Progenitor cell of endocrine pancreas (in vitro differentiated cells): Measurements from ENCODE around the gene DCXR. TPM values are rescaled to one million over a fixed set of nuclear protein-coding genes. Genes with fewer than 3 reads are reported as not detected.

ENCODE experiments used
- DNase-seq: peaks from one replicate; pipeline ENCODE4 v3.0.0; 2021; ENCODE audit warnings: low spot score; ENCODE audit not compliant: unreplicated experiment
- H3K27ac Mint-ChIP-seq: 2 replicates; pipeline ENCODE4 v1.8.0; 2021; ENCODE audit warnings: mild to moderate bottlenecking, moderate library complexity, mixed read lengths
- H3K27me3 Mint-ChIP-seq: 2 replicates; pipeline ENCODE4 v1.8.0; 2021; ENCODE audit warnings: mixed read lengths
- H3K36me3 Mint-ChIP-seq: 2 replicates; pipeline ENCODE4 v1.8.0; 2022; ENCODE audit warnings: mixed read lengths; ENCODE audit not compliant: insufficient read depth
- H3K4me1 Mint-ChIP-seq: 2 replicates; pipeline ENCODE4 v1.8.0; 2021; ENCODE audit warnings: low read depth, mixed read lengths
- H3K4me3 Mint-ChIP-seq: 2 replicates; pipeline ENCODE4 v1.8.0; 2021; ENCODE audit warnings: low read depth, mild to moderate bottlenecking, moderate library complexity, mixed read lengths
- H3K9me3 Mint-ChIP-seq: 2 replicates; pipeline ENCODE4 v1.8.0; 2021; ENCODE audit warnings: low read depth, mixed read lengths
- CTCF ChIP-seq: fragments of 200-600 bp; sonication (generic); IDR thresholded peaks from one replicate; pipeline ENCODE4 v1.5.0; 2021; ENCODE audit warnings: antibody characterized with exemption, mild to moderate bottlenecking; ENCODE audit not compliant: unreplicated experiment
- total RNA-seq: library from RNA; stranded (reverse); gene quantifications from 2 replicates; pipeline ENCODE4 v1.2.1, GENCODE V29; 2021

The DCXR gene
- total RNA-seq, 1 donor from 2014 or later: 72.2 TPM

DNA sequence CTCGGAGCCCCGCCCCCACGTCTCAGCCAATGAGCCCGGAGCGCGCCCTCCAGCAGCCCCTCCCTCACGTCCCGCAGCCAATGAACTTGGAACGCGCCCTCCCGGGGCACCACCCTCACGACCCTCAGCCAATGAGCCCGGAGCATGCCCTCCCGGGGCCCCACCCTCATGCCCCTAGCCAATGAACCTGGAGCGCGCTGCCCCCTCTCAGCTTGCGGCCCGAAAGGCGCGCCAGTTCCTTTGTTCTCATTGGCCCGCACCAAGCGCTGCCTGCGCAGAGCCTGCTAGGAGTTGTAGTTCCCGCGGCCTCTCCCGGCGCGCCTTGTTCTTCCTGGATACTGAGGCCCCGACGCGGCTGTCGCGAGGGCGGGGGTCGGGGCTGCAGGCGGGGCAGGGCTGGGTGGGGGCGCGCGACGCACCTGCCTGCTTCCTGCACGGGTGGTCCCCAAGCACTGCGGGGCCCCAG is 14.5 kb downstream of the DCXR start, which contains the start of gene LRRC45:
TSS of gene LRRC45 (plus strand) at position 325 of the 466 bp plus-strand sequence. CDS start 339 bp downstream, outside the sequence.
- peak; percentile 100 for DNase-seq
- H3K27ac Mint-ChIP-seq: peak within 1 kb of the TSS; percentile 67
- TF ChIP-seq CTCF: no peak
- H3K27me3 Mint-ChIP-seq: no peaks in the 10 kb centered on the region
- peaks cover 8% of the 10 kb centered on the region for H3K36me3 Mint-ChIP-seq
- peak within 1 kb of the TSS; percentile 79 for H3K4me3 Mint-ChIP-seq
- peaks cover 11% of the 10 kb centered on the region for H3K4me1 Mint-ChIP-seq
- no peaks in the 10 kb centered on the region for H3K9me3 Mint-ChIP-seq

- H3K27ac Mint-ChIP-seq: peak within 1 kb of the TSS; percentile 67
These were observed 15.1 kb downstream of the DCXR start, which contains the start of gene CENPX for GRCh38 chr17:82022310-82022980. Gene CENPX (minus strand): TSS chr17:82022878. CDS start chr17:82022861, 17 bp downstream.

GRCh38 chr17:82021900-82022309 is 15.6 kb downstream of the DCXR start:
- no peak for DNase-seq
- Mint-ChIP-seq H3K4me1 (peaks cover 11% of the 10 kb centered on the region), H3K4me3 (peak overlapping the region; percentile 79), H3K36me3 (peaks cover 4% of the 10 kb centered on the region), H3K9me3 (no peaks in the 10 kb centered on the region), H3K27me3 (no peaks in the 10 kb centered on the region), H3K27ac (no peak overlapping the region)
- no peak for TF ChIP-seq CTCF

More at GRCh38 chr17:82022310-82022980, 15.1 kb downstream of the DCXR start, which contains the start of gene CENPX:
- peak within 1 kb of the TSS; percentile 79 for H3K4me3 Mint-ChIP-seq
- H3K4me1 Mint-ChIP-seq: peaks cover 11% of the 10 kb centered on the region
- H3K9me3 Mint-ChIP-seq: no peaks in the 10 kb centered on the region
- DNase-seq: peak; percentile 47
- H3K27me3 Mint-ChIP-seq: no peaks in the 10 kb centered on the region
- no peak for TF ChIP-seq CTCF
- H3K36me3 Mint-ChIP-seq: peaks cover 6% of the 10 kb centered on the region

DNA sequence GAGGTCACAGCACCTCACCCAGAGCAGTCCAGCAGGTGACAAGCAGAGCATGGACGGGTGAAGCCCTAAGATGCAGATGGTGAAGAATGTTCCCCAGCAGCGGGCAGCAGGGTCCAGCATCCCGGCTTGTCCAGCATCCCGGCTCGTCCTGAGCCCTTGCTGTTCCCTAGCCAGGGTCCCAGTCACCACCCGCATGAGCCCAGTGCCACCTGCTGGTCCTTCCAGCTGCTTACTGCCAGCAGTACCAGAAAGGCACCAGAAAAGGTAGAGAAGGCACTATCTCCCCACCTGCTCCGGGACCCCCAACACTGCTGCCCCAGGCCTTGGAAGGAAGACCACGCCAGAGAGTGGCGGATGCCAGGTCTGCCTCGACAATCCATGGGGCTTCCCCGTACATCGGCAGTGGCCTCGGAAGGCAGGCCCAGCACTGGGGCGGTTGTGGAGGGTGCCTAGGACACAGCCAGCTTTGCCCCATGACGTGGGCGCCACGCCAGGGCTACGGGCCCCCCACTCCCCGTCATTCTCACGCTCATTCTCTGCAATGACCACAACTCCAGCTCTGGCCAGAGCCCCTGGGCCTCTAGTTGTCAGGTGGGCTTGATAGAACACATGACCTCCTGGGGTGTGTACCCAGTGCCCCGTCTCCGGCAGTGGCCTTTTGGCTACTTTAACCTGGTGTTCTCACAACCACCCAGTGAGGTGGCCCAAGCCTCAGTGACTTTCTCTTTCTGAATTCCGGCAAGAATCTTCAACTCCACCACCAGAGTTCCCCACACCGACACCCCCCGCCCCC is 16.2 kb downstream of the DCXR start:
- no peaks in the 10 kb centered on the region for H3K9me3 Mint-ChIP-seq
- DNase-seq: no peak
- H3K4me3 Mint-ChIP-seq: peak overlapping the region; percentile 79
- peak overlapping the region; percentile 45 for H3K27ac Mint-ChIP-seq
- H3K36me3 Mint-ChIP-seq: peaks cover 4% of the 10 kb centered on the region
- H3K27me3 Mint-ChIP-seq: no peaks in the 10 kb centered on the region
- TF ChIP-seq CTCF: peak; percentile 55
- peaks cover 11% of the 10 kb centered on the region for H3K4me1 Mint-ChIP-seq

DNA sequence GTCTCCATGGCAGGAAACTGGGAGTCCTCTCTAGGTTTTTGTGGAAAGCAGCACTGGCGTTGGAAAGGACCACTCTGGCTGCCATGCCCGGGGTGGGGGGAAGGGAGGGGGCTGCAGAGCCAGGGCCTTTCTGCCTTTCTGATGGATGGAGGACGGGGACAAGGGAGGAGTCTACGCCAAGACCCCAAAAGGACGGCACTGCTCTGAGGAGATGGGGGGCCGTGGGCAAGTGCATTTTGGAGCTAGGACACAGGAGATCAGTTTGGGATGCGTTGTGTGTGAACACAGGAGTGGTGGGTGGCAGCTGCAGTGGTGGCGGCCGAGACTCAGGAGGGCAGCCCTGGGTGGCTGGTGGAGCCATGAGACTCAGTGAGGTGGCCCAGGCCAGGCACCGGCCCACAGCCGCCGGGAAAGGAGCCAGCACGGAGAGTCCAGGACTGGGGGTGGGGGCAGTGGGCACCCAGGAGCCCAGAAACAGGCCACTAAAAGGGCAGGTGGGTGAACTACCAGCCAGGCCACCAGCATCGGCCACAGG is 16.9 kb downstream of the DCXR start:
- H3K36me3 Mint-ChIP-seq: peaks cover 2% of the 10 kb centered on the region
- DNase-seq: no peak
- no peak overlapping the region for H3K27ac Mint-ChIP-seq
- no peaks in the 10 kb centered on the region for H3K9me3 Mint-ChIP-seq
- no peaks in the 10 kb centered on the region for H3K27me3 Mint-ChIP-seq
- H3K4me1 Mint-ChIP-seq: peaks cover 11% of the 10 kb centered on the region
- H3K4me3 Mint-ChIP-seq: peak overlapping the region; percentile 29
- no peak for TF ChIP-seq CTCF
